Type B pancreatic cell (in vitro differentiated cells): ENCODE measurements around the gene EFNB1. TPM values are rescaled to one million over a fixed set of nuclear protein-coding genes. Genes with fewer than 3 reads are reported as not detected.
A peak's percentile ranks its signal among the peaks of the same experiment; 100 is the strongest.

ENCODE experiments used
- DNase-seq: peaks from one replicate; pipeline ENCODE4 v3.0.0; 2021; ENCODE audit warnings: mixed read lengths; ENCODE audit not compliant: unreplicated experiment; ENCODE audit errors: extremely low spot score
- H3K27ac Mint-ChIP-seq: 2 replicates; pipeline ENCODE4 v1.8.0; 2021; ENCODE audit warnings: mild to moderate bottlenecking, mixed read lengths
- H3K27me3 Mint-ChIP-seq: 2 replicates; pipeline ENCODE4 v1.8.0; 2021; ENCODE audit warnings: mixed read lengths
- H3K36me3 Mint-ChIP-seq: 2 replicates; pipeline ENCODE4 v1.8.0; 2021; ENCODE audit warnings: mixed read lengths
- H3K4me1 Mint-ChIP-seq: one replicate; pipeline ENCODE4 v1.8.0; 2021; ENCODE audit warnings: mixed read lengths; ENCODE audit not compliant: unreplicated experiment
- H3K4me3 Mint-ChIP-seq: 2 replicates; pipeline ENCODE4 v1.8.0; 2021; ENCODE audit warnings: mild to moderate bottlenecking, mixed read lengths
- H3K9me3 Mint-ChIP-seq: 2 replicates; pipeline ENCODE4 v1.8.0; 2021; ENCODE audit warnings: mixed read lengths
- CTCF ChIP-seq: fragments of 200-600 bp; sonication (generic); conservative IDR thresholded peaks from 2 replicates; pipeline ENCODE4 v1.5.0; 2021; ENCODE audit warnings: antibody characterized with exemption, mild to moderate bottlenecking
- total RNA-seq: library from RNA; stranded (reverse); gene quantifications from 2 replicates; pipeline ENCODE4 v1.2.1, GENCODE V29; 2021; ENCODE audit warnings: low replicate concordance

EFNB1 gene
- total RNA-seq, 1 donor from 2014 or later = 63.7 TPM

DNA sequence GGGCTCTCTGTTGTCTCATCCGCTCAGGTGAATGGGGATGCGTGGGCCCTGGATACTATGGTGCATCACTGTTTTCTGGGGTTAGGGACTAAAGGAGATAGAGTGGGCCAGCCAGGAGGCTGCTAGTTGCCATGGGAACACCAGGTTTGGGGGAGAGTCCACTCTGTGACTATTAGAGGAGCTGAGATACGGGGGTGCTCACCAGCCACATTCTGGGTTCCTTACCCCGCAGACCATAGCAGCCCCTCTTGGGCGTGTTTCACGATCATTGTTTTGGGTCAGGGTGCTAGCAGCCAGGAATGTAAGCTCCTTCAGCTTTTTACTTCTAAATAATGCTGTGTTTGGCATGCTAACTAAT lies 4.6 kb downstream of the EFNB1 start:
- Mint-ChIP-seq H3K27ac (no peak overlapping the region), H3K4me1 (peaks cover 12% of the 10 kb centered on the region), H3K36me3 (peaks cover 4% of the 10 kb centered on the region), H3K27me3 (no peaks in the 10 kb centered on the region), H3K4me3 (peak overlapping the region; percentile 70), H3K9me3 (no peaks in the 10 kb centered on the region)
- peak; percentile 45 for DNase-seq
- no peak for TF ChIP-seq CTCF

GRCh38 chrX:68833855-68834331 lies 5.1 kb downstream of the EFNB1 start:
- peaks cover 4% of the 10 kb centered on the region for H3K36me3 Mint-ChIP-seq
- TF ChIP-seq CTCF = no peak
- DNase-seq = peak; percentile 27
- peaks cover 9% of the 10 kb centered on the region for H3K4me1 Mint-ChIP-seq
- H3K27me3 Mint-ChIP-seq = no peaks in the 10 kb centered on the region
- no peak overlapping the region for H3K27ac Mint-ChIP-seq
- no peaks in the 10 kb centered on the region for H3K9me3 Mint-ChIP-seq
- H3K4me3 Mint-ChIP-seq = peak overlapping the region; percentile 70

DNA sequence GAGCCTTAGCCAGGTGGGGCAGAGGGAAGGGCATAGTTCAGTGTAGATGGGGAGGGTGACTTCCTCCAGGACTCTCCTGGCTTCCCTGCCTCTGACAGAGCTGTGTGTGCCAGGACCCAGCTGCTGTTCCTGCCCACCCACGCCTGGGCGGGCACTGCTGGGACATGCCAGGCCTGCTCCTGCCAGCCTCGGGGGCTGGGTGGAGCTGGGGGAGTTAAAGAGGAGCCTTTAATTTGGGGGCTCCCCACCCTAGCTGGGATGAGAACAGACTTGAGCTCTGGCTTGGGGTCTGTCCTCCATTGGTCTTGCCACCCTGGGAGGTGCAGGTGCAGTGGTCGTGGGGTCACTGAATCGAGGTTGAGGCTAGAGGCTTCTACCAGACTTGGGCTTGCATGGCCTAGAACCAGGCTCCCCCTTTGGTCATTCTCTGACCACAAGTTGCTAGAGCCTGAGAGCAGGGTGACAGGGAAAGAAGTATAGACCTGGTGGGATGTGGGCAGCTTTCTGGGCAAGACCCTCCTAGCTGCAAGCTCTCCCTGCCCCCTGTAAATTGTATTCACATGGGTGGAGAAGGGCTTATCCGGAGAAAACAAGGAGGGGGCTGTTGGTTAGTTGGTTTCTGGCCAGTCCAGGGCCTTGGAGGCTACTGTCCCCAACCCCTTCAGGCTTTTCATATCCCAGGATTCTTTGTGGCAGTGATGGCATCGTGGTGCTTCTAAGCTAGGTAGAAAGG lies 5.7 kb downstream of the EFNB1 start:
- no peaks in the 10 kb centered on the region for H3K9me3 Mint-ChIP-seq
- no peak for TF ChIP-seq CTCF
- peak; percentile 53 for DNase-seq
- no peak overlapping the region for H3K27ac Mint-ChIP-seq
- no peak overlapping the region for H3K4me3 Mint-ChIP-seq
- peaks cover 9% of the 10 kb centered on the region for H3K4me1 Mint-ChIP-seq
- H3K27me3 Mint-ChIP-seq = no peaks in the 10 kb centered on the region
- H3K36me3 Mint-ChIP-seq = peaks cover 4% of the 10 kb centered on the region

DNA sequence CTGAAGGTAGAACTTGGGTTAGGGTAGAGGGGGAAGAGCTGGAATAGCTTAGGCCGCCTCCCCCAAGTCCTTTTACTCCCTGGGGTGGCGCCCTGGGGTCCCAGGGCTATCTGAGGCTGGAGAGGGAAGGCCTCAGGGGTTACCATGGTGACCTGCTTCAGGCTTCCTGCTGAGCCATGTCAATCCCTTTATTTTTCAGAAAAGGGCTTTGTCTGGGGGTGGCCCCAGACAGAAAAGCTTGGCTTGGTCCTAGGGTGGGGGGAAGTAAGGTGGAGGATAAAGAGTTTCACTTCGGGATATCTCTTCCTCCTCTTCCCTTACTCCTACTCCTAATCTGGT lies 6.3 kb downstream of the EFNB1 start:
- Mint-ChIP-seq H3K4me1 (peaks cover 9% of the 10 kb centered on the region), H3K36me3 (peaks cover 4% of the 10 kb centered on the region), H3K9me3 (no peaks in the 10 kb centered on the region), H3K4me3 (no peak overlapping the region), H3K27me3 (no peaks in the 10 kb centered on the region), H3K27ac (no peak overlapping the region)
- TF ChIP-seq CTCF = no peak
- DNase-seq = peak; percentile 47

DNA sequence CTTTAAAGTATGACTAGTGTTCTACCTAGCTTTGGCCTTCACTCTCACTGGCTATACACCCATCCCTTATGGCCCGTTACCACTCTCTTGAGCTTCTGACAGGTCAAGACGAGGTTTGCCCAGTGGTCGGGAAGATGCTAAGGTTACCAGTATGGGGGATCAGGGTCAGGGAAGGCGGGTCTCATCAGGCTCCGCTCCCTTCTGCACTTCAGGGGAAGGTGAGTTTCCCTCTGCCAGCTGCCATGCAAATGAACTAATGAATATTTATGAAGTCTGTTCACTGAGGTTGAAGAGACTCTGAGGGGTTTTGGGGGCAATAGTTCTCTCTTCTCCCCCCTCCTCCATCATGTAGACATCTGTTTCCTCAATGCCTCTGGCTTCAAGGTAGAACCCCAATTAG lies 6.6 kb downstream of the EFNB1 start:
- H3K36me3 Mint-ChIP-seq = peaks cover 4% of the 10 kb centered on the region
- no peak for TF ChIP-seq CTCF
- DNase-seq = peak; percentile 31
- no peak overlapping the region for H3K27ac Mint-ChIP-seq
- H3K4me3 Mint-ChIP-seq = no peak overlapping the region
- no peaks in the 10 kb centered on the region for H3K27me3 Mint-ChIP-seq
- no peaks in the 10 kb centered on the region for H3K9me3 Mint-ChIP-seq
- peaks cover 9% of the 10 kb centered on the region for H3K4me1 Mint-ChIP-seq
